Left ventricle myocardium inferior (tissue), 1 donor: ENCODE measurements around the gene MKLN1. TPM values are rescaled to one million over a fixed set of nuclear protein-coding genes. Genes with fewer than 3 reads are reported as not detected.

Experiments used
- DNase-seq: peaks from one replicate; pipeline ENCODE4 v3.0.0-alpha.2; 2020
- H3K27ac ChIP-seq: fragments of 200-600 bp; replicated peaks from 2 replicates; pipeline ENCODE4 v1.8.0; 2021
- H3K27me3 ChIP-seq: fragments of 200-600 bp; 2 replicates; pipeline ENCODE4 v1.8.0; 2021; ENCODE audit warnings: low read depth
- H3K36me3 ChIP-seq: fragments of 200-600 bp; 2 replicates; pipeline ENCODE4 v1.8.0; 2021
- H3K4me1 ChIP-seq: fragments of 200-600 bp; 2 replicates; pipeline ENCODE4 v1.8.0; 2021
- H3K4me3 ChIP-seq: fragments of 200-600 bp; 2 replicates; pipeline ENCODE4 v1.8.0; 2021; ENCODE audit warnings: mild to moderate bottlenecking, moderate library complexity
- H3K9me3 ChIP-seq: fragments of 200-600 bp; replicated peaks from 2 replicates; pipeline ENCODE4 v1.8.0; 2021
- intact Hi-C: fragments of 100-400 bp; cut with micrococcal nuclease; formaldehyde crosslinking; loops from one replicate; pipeline ENCODE4 v1.11.0; 2022
- total RNA-seq: library from RNA; stranded (reverse); fragmentation: NEBNext Ultra II Directional; extraction: Animal tissue kit (Norgen Biotek cat#: 25700); gene quantifications from one replicate; pipeline ENCODE4 v1.2.1, GENCODE V29; 2021
- TF ChIP-seq, protein P1 (sequence below): fragments of 200-600 bp; IDR thresholded peaks from 2 replicates; pipeline ENCODE4 v1.8.0; 2021; ENCODE audit warnings: antibody characterized with exemption, mild to moderate bottlenecking, borderline replicate concordance
- donor health status: DM: no; HTN: yes; CAD: no; lungs with severe emphysema.

Gene MKLN1
- total RNA-seq, 1 donor from 2014 or later = 42.2 TPM

DNA sequence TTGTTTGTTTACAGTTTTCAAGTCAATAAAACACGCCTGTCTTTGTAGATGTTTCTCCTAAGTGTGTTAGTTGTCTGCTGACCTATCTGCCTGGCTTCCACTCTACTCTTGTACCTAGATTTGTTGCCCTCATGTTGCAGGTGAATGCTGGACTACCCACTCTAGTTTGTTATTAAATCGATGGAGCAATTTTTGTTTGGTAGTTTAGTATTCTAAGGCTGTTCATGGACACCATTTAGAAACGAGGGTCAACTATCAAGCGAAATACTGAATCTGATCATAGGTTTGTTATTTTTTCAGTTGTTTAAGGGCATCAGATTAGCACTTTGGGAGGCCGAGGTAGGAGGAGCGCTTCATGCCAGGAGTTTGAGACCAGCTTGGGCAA lies 29.1 kb upstream of the MKLN1 start:
- DNase-seq = no peak
- no peak overlapping the region for H3K4me3 ChIP-seq
- intact Hi-C loops = no loop called here
- peak overlapping the region; percentile 39 for H3K27ac ChIP-seq
- H3K9me3 ChIP-seq = no peaks in the 10 kb centered on the region
- H3K4me1 ChIP-seq = peaks cover 66% of the 10 kb centered on the region
- TF ChIP-seq, protein P1, sequence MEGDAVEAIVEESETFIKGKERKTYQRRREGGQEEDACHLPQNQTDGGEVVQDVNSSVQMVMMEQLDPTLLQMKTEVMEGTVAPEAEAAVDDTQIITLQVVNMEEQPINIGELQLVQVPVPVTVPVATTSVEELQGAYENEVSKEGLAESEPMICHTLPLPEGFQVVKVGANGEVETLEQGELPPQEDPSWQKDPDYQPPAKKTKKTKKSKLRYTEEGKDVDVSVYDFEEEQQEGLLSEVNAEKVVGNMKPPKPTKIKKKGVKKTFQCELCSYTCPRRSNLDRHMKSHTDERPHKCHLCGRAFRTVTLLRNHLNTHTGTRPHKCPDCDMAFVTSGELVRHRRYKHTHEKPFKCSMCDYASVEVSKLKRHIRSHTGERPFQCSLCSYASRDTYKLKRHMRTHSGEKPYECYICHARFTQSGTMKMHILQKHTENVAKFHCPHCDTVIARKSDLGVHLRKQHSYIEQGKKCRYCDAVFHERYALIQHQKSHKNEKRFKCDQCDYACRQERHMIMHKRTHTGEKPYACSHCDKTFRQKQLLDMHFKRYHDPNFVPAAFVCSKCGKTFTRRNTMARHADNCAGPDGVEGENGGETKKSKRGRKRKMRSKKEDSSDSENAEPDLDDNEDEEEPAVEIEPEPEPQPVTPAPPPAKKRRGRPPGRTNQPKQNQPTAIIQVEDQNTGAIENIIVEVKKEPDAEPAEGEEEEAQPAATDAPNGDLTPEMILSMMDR = no peak
- H3K27me3 ChIP-seq = no peaks in the 10 kb centered on the region
- H3K36me3 ChIP-seq = no peaks in the 10 kb centered on the region

GRCh38 chr7:131299074-131299473 lies 28.6 kb upstream of the MKLN1 start:
- intact Hi-C loops = no loop called here
- Histone ChIP-seq H3K4me1 (peaks cover 63% of the 10 kb centered on the region), H3K36me3 (no peaks in the 10 kb centered on the region), H3K27me3 (no peaks in the 10 kb centered on the region), H3K4me3 (no peak overlapping the region), H3K9me3 (no peaks in the 10 kb centered on the region), H3K27ac (peak overlapping the region; percentile 39)
- TF ChIP-seq, protein P1 = no peak
- DNase-seq = no peak

- intact Hi-C loops = loop anchor here (10.0 kb wide), 1 partner anchor 195 kb away; no protein-coding TSS in a partner anchor
These were observed 27.6 kb upstream of the MKLN1 start for GRCh38 chr7:131300078-131300477.

GRCh38 chr7:131300572-131301466 lies 26.9 kb upstream of the MKLN1 start:
- Histone ChIP-seq H3K27ac (peak overlapping the region; percentile 73), H3K9me3 (no peaks in the 10 kb centered on the region), H3K36me3 (no peaks in the 10 kb centered on the region), H3K4me1 (peaks cover 53% of the 10 kb centered on the region), H3K27me3 (no peaks in the 10 kb centered on the region), H3K4me3 (no peak overlapping the region)
- intact Hi-C loops = loop anchor here (10.0 kb wide), 1 partner anchor 196 kb away; no protein-coding TSS in a partner anchor
- TF ChIP-seq, protein P1 = no peak
- no peak for DNase-seq

More at GRCh38 chr7:131300078-131300477, 27.6 kb upstream of the MKLN1 start:
- Histone ChIP-seq H3K4me1 (peaks cover 54% of the 10 kb centered on the region), H3K9me3 (no peaks in the 10 kb centered on the region), H3K36me3 (no peaks in the 10 kb centered on the region), H3K27me3 (no peaks in the 10 kb centered on the region), H3K27ac (peak overlapping the region; percentile 73), H3K4me3 (no peak overlapping the region)
- DNase-seq = no peak
- TF ChIP-seq, protein P1 = no peak

DNA sequence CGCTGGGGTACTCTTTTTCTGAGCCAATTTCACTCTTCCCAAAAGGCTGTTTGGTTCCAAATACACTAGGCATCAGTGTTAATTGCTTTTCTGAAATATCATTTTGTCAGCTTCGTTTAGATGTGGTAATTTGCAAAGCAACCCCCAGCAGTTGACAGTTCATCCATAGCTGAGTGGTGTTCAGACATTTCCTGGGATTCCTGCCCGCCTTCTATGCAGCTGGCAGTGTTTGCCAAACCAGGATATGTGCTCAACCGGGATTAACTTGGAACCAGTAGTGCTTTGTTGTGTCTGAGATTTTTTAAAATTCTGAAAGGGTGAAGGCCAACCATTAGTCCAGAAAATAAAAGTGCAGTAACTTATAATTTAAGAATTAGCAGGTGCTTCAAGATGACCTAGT lies 25.2 kb upstream of the MKLN1 start:
- no peak for DNase-seq
- Histone ChIP-seq H3K27me3 (no peaks in the 10 kb centered on the region), H3K4me3 (no peak overlapping the region), H3K36me3 (no peaks in the 10 kb centered on the region), H3K4me1 (peaks cover 53% of the 10 kb centered on the region), H3K27ac (peak overlapping the region; percentile 73), H3K9me3 (peaks cover 13% of the 10 kb centered on the region)
- intact Hi-C loops = loop anchor here (10.0 kb wide), 1 partner anchor 198 kb away; no protein-coding TSS in a partner anchor
- TF ChIP-seq, protein P1 = no peak
